Stimulated activated CD8-positive, alpha-beta memory T cell treated with anti-CD3 and anti-CD28 coated beads, Interleukin-7, amount 100 ng/mL, for 24 hours (primary cell): ENCODE measurements around the gene FGF2.
"Not testable (repeated sequence)": the region's sequence is repeated elsewhere in the genome, so short reads cannot be mapped to it uniquely, and the experiment has no call there.

ENCODE experiments used
- DNase-seq: peaks from one replicate; pipeline ENCODE4 v3.0.0-alpha.2; 2020; ENCODE audit warnings: low read depth

Gene FGF2

DNA sequence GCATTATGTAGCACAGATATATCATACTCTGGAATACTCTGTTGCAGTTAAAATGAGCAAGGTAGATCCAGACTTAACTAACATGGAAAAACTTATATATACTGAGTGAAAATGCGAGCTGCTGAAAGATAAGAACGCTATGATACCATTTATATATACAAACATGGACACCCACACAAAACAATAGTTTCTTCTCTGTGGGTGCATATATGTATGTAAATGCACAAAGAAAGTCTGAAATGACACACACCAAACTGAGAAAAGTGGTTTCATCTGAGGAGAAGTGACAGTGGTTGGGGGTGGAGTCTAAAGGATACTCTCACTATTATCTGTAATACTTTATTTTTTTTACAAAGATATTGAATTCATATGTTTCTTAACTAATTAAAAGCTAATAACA lies 12.2 kb upstream of the FGF2 start:
- no peak for DNase-seq

DNA sequence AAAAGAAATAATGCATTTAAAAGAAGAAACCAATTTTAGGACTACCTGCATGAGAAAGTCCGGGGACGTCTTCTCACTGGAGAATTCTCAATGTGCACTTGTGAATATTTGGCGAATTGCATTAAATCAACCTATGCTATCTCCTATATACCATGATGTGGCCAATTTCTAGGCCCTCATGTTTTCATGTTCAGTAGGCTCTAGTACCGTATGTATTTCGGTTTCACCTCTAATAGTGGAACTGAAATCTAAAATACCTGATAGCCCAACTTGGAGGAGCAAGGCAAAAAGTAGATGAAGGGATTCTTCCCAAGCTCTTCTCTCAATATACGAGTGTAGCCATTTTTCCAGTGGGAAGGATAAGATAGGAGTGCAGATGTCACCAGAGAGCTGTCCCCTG lies 11.4 kb upstream of the FGF2 start:
- no peak for DNase-seq

DNA sequence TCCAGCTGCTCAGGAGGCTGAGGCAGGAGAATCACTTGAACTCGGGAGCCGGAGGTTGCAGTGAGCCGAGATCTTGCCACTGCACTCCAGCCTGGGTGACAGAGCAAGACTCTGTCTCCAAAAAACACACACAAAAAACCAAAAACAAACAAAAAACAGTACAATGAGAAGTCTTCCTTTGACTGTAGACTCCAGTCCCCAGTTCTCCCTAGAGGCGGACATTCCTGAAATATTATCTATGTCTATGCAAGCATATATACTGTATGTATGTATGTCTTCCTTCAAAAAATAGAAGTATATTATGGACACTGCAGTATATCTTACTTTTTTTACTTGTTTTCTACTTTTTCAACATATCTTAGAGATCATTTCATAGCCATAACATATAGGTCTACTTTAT lies 10.2 kb upstream of the FGF2 start:
- DNase-seq, result no peak

DNA sequence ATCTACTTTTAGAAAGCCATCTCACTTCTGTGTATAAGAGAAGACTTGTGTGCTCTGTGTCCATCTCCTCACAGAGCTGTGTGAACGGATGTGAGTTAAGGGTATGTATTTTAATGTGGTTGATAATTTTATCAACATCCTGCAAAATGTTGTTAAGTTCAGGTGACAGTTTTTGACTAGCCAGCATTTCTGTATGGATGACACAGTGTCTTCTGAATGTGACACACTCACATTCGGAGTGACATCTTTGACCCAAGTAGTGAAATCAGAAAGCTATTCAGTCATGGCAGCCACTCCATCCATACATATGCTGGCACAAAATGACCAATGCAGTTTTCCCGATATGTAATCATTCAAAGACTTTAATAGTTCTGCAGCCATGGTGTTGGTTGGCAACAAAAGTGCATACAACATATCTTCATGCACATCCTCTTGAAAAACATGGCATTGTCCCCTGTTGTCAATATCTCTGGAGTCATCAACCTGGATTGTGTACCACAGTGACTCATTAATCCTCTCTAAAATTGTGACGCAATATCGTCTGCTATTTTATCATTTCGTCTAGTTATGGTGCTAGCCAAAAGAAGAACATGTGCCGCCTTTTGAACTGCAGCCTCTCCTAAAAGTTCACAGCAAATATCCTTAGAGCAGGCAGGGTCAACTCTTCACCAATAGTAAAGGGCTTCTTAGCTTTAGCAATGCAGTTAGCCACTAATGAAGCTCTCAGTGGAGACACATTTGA lies 6.8 kb upstream of the FGF2 start:
- no peak for DNase-seq

DNA sequence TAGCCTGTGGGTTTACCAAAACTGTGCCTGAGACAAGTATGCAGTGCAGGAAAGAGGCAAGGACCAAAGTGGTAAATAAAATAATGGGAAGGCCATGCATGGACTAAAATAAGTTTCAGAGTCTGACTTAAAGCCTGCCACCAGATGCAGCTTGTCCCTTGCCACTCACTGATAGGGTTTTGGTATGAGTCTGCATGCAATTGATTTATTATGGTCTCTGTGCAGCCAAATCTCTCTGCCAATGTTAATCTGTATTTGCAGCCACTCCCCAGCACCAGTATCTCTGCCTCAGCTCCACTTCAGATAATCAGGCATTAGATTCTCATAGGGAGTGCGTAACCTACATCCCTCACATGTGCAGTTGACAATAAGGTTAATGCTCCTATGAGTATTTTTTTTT lies 5.5 kb upstream of the FGF2 start:
- no peak for DNase-seq

DNA sequence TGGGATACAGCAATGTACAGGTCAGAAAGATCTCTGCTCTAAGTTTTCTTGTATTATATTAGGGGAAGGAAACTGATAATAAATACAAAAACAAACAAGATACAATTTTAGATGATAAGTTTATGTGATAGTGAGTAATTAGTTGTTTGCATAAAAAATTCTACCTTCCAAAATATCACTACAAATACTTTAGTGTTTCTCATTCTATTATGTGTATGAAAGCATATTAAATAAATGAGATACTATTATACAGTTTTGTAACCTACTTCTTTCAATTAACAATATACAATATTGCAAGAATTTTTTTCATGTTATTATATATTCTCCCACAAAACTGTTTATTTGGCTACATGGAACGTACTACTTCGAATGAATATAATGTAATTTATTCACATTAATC lies 4.2 kb upstream of the FGF2 start:
- DNase-seq, result no peak

DNA sequence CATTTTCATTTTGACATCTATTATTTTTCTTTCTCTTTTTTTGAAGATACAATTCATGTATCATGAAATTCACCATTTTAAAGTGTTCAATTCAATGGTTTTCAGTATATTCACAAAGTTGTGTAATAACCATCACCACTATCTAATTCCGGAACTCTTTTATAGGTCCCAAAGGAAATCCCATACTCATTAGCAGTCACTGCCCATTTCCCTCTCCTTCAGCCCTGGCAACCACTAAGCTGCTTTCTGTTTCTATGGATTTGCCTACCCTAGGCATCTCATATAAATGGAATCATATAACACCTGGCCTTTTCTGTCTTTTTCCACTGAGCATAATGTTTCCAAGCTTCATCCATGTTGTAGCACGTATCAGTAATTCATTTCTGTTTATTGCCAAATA lies 3.2 kb upstream of the FGF2 start:
- no peak for DNase-seq

DNA sequence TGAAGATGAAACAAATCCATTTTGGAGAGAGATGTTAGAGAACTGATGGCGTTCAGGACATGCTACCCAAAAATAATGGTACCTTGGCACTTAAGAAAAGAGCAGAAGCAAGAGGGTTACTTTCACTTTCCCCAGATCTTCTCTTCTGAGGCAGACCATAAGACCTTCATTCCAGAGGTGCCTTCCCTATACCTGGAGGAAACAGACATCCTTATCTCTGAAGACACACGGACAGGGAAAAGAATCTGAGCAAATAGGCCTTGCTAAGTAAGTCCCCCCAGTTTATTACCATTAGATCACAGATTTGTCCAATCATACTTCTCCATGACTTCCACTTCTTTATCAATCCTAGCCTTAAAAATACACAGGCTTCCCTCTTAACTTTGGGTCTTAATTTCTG lies 2.0 kb upstream of the FGF2 start:
- no peak for DNase-seq

DNA sequence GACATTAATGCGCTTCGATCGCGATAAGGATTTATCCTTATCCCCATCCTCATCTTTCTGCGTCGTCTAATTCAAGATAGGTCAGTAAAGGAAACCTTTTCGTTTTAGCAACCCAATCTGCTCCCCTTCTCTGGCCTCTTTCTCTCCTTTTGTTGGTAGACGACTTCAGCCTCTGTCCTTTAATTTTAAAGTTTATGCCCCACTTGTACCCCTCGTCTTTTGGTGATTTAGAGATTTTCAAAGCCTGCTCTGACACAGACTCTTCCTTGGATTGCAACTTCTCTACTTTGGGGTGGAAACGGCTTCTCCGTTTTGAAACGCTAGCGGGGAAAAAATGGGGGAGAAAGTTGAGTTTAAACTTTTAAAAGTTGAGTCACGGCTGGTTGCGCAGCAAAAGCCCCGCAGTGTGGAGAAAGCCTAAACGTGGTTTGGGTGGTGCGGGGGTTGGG lies 528 bp upstream of the FGF2 start:
- DNase-seq, result no peak

DNA sequence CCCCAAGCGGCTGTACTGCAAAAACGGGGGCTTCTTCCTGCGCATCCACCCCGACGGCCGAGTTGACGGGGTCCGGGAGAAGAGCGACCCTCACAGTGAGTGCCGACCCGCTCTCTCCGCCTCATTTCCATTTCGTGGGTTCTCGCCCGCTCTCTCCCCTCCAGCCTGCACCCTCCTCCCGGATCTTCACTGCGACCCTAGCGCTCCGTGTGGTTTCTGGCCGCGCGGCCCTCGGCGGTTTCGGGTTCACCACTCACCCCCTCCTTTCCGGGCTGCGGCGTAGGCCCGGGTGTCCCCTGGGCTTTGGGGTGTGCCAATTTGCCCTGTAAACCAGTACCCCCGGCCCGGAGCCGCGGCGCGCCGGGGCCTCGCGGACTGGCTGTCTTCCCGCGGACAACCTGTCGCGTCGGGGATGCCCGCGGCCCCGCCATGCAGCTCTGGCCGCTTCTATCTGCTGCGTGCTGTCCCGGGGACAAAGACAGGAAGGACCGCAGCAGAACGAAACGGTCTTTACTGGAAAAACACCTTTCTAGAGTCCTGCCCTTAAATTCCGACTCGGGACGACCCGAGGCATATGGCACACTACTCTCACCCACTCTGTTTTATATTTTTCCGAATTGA lies 737 bp downstream of the FGF2 start:
- no peak for DNase-seq

DNA sequence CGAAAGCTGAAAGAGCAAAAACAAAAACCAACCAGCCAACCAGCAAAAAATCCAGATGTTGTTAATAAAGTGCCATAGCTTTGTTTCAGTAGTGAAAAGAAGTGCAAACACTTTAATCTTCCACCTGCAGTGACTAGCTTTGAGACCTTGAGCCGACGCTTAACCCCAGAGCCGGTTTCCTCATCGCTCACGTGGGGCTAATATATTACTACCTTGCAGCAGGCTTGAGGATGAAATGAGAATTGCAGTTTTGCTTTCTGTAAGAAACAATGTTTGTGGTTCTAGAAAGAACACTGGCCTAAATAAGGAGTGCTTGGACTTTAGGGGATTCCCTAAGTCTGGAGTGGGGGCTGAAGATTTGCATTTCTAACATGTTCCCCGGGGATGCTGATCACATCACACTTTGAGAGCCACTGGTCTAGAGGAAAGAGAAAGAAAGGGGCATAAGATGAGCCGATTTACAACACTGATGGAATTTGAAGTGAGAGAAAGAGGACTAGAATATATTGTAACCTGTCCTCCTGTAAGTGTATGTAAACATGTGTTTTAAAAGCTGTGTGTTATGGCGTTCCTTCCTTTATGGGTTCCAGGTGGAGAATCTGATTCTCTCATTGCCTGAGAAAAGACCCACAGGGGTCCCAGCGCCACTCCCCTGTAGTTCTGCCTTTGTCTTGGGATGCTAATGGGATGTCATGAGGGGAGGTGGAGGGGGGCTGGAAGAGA lies 1.4 kb downstream of the FGF2 start:
- no peak for DNase-seq

DNA sequence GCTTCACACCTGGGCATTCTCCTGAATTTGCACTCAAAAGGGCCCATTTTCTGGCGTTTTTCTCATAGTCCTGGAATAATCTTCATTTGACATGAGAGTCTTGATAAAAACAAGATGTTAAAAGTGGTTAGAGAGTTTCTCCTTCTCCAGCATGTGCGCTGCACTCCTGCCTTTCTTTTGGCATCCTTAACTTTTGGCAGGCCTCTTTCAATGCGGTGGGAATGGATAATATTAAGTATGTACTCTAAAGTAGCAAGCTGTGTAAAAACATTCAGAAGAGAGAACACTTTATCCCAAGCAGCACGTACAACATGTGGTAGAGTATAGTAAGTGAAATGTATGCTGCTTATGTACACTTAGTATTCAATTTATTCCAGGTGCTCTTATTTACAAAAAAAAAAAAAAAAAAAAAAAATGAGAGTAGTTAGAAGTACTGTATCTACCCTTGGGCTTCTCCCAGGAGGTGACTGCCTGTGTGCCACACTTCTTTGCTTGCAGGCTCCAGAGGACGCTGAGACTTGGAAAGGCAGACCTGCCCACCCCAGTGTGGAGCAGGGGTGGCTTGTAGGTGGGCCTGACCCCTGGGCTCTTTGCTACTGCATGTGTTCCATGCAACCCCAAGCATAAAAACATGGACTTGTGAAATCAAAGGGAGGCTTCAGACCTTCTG lies 3.9 kb downstream of the FGF2 start:
- no peak for DNase-seq

DNA sequence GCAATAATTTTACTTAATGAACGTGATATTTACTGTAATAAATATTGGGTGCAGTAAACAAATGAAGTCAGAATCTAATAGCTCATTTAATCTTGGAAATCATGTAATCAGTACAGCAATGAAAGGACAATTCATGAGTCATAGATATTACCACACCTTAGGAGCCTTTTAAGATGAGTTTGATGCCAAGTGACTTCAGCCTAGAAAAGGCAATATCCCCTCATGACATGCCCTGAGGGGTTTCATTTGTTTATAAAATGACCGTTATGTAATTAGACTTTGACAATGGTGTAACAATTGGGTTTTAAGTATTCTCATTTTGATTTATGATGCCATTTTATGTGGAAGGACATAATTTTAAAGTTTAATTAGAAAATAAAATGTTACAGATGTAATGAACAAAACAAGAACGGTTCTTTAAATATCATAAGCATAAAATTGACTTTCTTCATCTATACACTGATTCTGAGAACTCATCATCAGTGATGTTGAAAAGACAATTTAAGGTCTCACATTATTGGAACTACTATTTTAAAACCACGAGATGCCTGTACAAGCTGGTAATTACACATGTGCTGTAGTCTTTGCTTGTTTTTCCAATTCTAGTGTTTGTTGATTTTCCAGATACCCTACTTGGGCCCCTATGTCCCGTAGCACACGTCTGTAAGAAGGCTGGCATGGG lies 5.0 kb downstream of the FGF2 start:
- DNase-seq, result no peak

DNA sequence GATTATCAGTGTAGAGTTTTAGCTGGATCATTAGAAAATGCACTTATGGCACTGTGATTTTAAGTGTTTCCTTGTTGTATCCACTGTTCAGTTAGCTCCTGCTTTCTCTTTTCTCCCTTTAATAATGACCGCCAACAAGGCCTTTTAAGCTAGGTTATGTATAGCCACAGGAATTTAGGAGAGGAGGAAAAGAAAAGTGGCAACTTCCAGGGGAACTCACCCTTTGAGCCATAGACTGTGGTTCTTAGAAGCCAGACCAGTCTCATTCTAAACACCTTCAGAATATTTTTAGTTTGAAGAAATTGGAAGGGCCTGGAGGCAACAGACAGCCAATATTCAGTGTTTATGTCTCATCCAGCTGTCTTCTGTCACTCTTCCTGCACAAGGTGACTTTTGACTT lies 6.1 kb downstream of the FGF2 start:
- no peak for DNase-seq

DNA sequence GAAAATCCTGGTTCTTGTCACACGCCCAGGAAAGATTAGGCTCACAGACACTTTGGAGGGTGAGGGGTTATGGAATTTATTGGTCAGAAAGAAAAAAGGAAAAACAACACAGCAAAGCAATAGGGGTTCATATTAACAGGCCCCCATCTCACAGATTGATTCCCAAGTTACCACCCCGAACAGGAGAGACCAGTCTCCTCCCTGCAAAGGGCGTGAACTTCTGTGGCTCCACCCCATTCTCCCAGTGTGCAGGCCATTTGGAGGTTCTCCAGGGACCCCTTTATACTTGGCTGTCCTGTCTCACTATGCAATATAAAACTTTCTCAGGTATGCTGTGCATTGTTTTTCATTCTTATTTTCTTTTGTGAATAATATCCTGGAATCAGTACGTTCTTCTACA lies 7.4 kb downstream of the FGF2 start:
- no peak for DNase-seq

DNA sequence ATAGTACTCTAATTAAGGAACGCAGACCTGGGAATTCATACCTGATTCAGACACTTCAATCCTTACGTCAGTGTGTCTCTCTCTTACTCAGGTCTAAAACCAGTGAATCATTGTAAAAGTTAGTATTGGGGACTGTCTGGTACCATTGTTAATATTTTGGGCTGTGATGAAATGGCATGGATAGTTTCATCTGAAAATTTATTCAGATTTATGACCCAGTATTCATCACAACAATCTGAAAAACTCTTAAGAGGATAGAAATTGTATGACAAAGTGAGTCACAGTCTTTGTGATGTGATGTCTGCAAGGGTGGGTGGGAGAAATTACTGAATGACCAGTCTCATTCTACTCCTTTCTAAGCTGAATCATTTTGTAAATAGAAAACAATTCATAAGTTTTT lies 10.3 kb downstream of the FGF2 start:
- DNase-seq, result no peak

DNA sequence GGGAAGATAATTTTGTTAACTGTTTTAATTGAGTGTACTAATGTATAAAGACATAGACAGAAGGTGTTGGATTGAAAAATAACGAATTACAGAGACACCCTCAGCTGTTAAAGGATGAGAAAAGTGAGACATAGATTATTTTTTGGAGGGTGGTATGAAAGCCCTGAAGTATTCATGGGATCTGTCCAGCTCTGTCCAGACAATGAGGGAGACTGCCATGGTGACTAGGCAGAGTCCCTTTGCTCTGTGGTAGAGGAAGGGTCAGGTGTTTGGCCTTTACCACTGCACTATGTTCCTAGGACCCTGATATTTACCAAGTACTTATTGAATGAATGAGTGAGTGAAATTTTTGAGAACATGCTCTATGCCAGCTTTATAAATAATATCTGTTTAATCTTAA lies 11.4 kb downstream of the FGF2 start:
- no peak for DNase-seq

DNA sequence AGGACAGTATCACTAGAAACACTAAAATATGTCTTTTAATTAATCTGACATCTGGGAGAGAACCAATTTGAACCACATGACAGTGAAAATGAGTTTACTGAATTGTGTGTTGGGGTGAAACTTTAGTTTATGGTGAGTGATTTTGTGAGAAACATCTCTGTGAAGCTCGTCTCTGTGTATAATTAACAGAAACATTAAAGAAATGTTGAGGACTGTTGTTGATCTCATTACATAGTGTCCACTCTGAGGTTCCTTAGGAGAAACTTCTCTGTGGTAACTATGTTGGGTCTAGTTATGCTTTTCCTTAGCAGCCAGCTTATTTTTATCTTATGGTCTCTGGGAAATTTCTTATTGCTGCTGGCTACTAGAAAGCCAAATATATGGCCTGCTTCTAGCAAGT lies 15.8 kb downstream of the FGF2 start:
- no peak for DNase-seq

DNA sequence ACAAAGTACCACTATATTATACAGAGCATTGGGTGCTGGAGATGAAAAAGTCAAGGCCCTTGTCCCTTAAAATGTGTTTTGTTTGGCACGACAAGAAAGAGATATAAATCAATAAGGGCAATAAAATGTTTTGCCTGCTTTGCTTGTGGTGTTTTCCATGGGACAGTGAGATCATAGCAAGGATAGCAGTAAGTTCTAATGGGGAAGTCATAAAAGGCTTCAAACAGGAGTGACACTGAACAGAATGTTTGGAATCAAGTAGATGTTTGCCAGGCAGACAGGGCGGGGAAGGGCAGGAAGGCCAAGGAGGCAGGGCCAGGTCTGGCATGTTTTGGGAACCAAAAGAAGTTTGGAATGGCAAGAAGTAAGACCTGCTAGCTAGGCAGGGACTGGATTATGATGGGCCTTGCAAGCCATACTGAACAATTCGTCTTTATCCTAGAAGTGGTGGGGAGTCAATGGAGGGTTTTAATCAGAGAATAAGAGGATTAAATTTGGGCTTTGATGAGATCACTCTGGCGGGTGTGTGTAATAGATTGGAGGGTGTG lies 16.4 kb downstream of the FGF2 start:
- DNase-seq, result no peak

DNA sequence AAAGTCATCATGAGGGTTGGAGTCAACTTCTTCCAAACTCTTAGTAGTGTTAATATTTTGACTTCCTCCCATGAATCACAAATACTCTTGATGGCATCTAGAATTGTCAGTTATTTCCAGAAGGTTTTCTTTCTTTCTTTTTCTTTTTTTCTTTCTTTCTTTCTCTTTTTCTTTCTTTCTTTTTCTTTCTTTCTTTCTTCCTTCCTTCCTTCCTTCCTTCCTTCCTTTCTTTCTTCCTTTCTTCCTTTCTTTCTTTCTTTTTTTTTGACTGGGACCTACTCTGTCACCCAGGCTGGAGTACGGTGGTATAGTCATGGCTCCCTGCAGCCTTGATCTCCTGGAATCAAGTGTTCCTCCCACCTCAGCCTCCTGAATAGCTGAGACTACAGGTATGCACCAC lies 17.8 kb downstream of the FGF2 start:
- not testable (repeated sequence) for DNase-seq

DNA sequence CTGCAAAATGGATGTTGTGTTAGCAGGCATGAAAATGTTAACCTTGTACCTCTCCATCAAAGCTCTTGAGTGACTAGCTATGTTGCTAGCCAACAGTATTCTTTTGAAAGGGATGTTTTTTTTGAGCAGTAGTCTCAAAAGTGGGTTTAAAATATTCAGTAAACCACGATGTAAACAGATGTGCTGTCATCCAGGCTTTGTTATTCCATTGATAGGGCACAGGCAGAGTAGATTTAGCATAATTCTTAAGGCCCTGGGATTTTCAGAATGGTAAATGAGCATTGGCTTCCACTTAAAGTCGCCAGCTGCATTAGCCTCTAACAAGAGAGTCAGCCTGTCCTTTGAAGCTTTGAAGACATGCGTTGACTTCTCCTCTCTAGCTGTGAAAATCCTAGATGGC lies 18.4 kb downstream of the FGF2 start:
- no peak for DNase-seq

DNA sequence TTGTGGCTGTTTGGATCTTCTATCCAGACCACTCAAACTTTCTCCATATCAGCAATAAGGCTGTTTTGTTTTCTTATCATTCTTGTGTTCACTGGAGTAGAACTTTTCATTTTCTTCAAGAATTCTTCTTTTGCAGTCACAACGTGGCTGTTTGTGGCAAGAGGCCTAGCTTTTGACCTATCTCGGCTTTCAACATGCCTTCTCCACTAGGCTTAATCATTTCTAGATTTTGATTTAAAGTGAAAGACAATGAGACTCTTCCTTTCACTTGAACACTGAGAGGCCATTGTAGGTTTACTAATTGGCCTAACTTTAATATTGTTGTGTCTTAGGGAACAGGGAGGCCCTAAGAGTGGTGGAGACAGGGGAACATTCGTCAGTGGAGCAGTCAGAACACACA lies 19.1 kb downstream of the FGF2 start:
- no peak for DNase-seq
